Left colon (tissue), 2 donors: ENCODE measurements around the gene IKZF5. TPM values are rescaled to one million over a fixed set of nuclear protein-coding genes. Genes with fewer than 3 reads are reported as not detected.

ENCODE experiments used
- total RNA-seq, 2 donors: library from RNA; stranded (reverse); fragmentation: NEBNext Ultra II Directional; extraction: Animal tissue kit (Norgen Biotek cat#: 25700); gene quantifications; one replicate each; pipeline ENCODE4 v1.2.1, GENCODE V29; 2021
- donor health status: DM: no; HTN: no; CAD: no.
- donor health status: DM: yes; HTN: yes; CAD: no.

IKZF5 gene
- total RNA-seq, 2 donors from 2014 or later, result 10.9 to 14.1 TPM

Other genes with a start within 250 kb of the IKZF5 start
- under 1 TPM; 0.64 to 0.82 TPM for gene CUZD1, start 162.9 kb downstream of the IKZF5 start, total RNA-seq
- 1 to 10 TPM; 3.9 to 4.1 TPM for gene FAM24B, start 129.2 kb downstream of the IKZF5 start, total RNA-seq
- not detected for gene FAM24A, start 98.2 kb downstream of the IKZF5 start, total RNA-seq
- 1 to 10 TPM; 6.0 to 7.1 TPM for gene C10orf88, start 54.6 kb downstream of the IKZF5 start, total RNA-seq
- 1 to 10 TPM; 2.0 to 3.2 TPM for gene PSTK, start 28.4 kb downstream of the IKZF5 start, total RNA-seq
- 10 to 100 TPM; 39.8 to 45.2 TPM for gene ACADSB, start 211 bp upstream of the IKZF5 start, total RNA-seq
- 1 to 10 TPM in 1 of 2 donors, under 1 TPM in 1; 0.36 to 1.2 TPM for gene HMX3, start 127.2 kb upstream of the IKZF5 start, total RNA-seq
- gene HMX2, start 139.3 kb upstream of the IKZF5 start, total RNA-seq, result under 1 TPM; 0.18 to 0.20 TPM
- gene BUB3, start 145.6 kb upstream of the IKZF5 start, total RNA-seq, result 10 to 100 TPM; 58.2 to 69.6 TPM